ENCODE results near the gene B3GAT1. TPM values are rescaled to one million over a fixed set of nuclear protein-coding genes. Genes with fewer than 3 reads are reported as not detected.

B3GAT1 gene
- total RNA-seq, 3 donors from 2014 or later (not counting 1 experiment from before 2014, with no cell fraction given) = 41.3 to 78.4 (median 65.1) TPM

DNA sequence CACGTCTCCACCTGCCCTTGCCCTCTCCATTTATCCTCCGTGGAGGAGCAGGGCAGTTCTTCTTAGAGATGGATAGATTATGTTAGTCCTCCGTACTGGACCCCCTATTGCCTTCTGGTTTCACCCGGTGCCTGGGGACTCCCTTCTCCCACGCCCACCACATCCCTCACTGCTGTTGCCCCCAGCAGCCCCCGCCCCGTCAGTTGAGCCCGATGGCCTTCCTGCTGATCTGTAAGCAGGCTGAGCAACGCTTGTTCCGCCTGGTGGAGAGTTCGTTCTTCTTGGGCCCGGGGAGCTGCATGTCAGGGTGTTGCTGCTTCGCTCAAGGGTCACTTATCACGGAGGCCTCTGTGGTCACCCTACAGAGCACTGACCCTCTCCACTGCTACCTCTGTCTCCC, 34.2 kb downstream of the B3GAT1 start:
- no peaks in the 10 kb centered on the region for H3K9me3 ChIP-seq (ENCODE audit: control insufficient read depth, insufficient read depth, low read length)
- peaks cover 0 to 5% of the 10 kb centered on the region in 2 donors for H3K27me3 Mint-ChIP-seq (ENCODE audit: low read depth in 2 of 2)
- no peaks in the 10 kb centered on the region for H3K36me3 Mint-ChIP-seq
- DNase-seq (no peak), ATAC-seq (no peak)
- intact Hi-C loops (cut with micrococcal nuclease) = no loop called here
- no peaks in the 10 kb centered on the region for H3K9me3 Mint-ChIP-seq
- no peaks in the 10 kb centered on the region for H3K36me3 ChIP-seq (ENCODE audit: control insufficient read depth, insufficient read depth, low read length)
- WGBS (ENCODE audit: insufficient coverage) = 92% methylated on average over 11 of the region's 14 CpGs
- peaks cover 6 to 29% of the 10 kb centered on the region in 2 donors for H3K4me1 Mint-ChIP-seq
- H3K27ac ChIP-seq (ENCODE audit: low read length) = no peak overlapping the region
- no peak overlapping the region for H3K4me3 Mint-ChIP-seq
- TF ChIP-seq, protein P1, sequence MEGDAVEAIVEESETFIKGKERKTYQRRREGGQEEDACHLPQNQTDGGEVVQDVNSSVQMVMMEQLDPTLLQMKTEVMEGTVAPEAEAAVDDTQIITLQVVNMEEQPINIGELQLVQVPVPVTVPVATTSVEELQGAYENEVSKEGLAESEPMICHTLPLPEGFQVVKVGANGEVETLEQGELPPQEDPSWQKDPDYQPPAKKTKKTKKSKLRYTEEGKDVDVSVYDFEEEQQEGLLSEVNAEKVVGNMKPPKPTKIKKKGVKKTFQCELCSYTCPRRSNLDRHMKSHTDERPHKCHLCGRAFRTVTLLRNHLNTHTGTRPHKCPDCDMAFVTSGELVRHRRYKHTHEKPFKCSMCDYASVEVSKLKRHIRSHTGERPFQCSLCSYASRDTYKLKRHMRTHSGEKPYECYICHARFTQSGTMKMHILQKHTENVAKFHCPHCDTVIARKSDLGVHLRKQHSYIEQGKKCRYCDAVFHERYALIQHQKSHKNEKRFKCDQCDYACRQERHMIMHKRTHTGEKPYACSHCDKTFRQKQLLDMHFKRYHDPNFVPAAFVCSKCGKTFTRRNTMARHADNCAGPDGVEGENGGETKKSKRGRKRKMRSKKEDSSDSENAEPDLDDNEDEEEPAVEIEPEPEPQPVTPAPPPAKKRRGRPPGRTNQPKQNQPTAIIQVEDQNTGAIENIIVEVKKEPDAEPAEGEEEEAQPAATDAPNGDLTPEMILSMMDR (IDR thresholded peaks at IDR 0.05) = no peak
- H3K27me3 ChIP-seq (ENCODE audit: control insufficient read depth, insufficient read depth, low read length) = no peaks in the 10 kb centered on the region
- no peak overlapping the region for H3K4me3 ChIP-seq (ENCODE audit: low read length)
- no peak overlapping the region for H3K27ac Mint-ChIP-seq
- H3K4me1 ChIP-seq (ENCODE audit: control insufficient read depth, insufficient read depth, low read length) = no peaks in the 10 kb centered on the region

DNA sequence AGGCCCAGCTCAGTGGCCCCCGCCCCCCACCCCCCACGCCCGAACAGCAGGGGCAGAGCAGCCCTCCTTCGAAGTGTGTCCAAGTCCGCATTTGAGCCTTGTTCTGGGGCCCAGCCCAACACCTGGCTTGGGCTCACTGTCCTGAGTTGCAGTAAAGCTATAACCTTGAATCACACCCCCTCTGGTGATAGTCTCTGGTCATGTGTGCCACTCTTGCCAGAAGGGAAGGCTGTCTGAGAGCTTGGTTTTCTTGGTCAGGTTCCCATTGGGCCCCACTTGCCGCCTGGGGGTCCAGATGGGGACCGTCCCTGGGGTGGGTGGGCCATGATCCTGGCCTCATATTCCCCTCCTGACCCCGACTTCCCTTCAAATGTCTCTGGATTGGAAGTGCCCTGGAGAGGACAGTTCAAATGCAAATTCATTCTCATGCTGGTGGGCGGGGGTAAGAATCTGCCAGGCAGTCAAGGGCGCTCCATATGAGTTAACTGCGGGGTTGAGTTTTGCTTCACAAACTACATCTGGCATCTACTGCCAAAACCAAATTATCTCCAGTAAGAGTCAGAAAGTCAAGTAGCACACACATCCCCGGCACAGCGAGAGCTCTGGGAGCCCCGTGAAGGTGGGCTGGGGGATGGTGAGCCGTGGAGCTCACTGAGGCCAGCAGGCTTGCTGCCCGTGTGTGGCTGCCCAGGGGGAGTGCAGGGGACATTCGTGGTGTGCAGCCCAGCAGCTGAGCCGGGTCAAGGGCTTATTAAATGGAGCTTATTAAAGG, 35.7 kb downstream of the B3GAT1 start:
- Histone ChIP-seq H3K27me3 (ENCODE audit: control insufficient read depth, insufficient read depth, low read length) (no peaks in the 10 kb centered on the region), H3K4me3 (ENCODE audit: low read length) (no peak overlapping the region), H3K9me3 (ENCODE audit: control insufficient read depth, insufficient read depth, low read length) (no peaks in the 10 kb centered on the region), H3K36me3 (ENCODE audit: control insufficient read depth, insufficient read depth, low read length) (no peaks in the 10 kb centered on the region), H3K4me1 (ENCODE audit: control insufficient read depth, insufficient read depth, low read length) (no peaks in the 10 kb centered on the region), H3K27ac (ENCODE audit: low read length) (no peak overlapping the region)
- Mint-ChIP-seq H3K27me3 (ENCODE audit: low read depth in 2 of 2) (peaks cover 0 to 3% of the 10 kb centered on the region in 2 donors), H3K27ac (no peak overlapping the region), H3K36me3 (no peaks in the 10 kb centered on the region), H3K4me1 (peaks cover 0 to 20% of the 10 kb centered on the region in 2 donors), H3K4me3 (no peak overlapping the region), H3K9me3 (no peaks in the 10 kb centered on the region)
- no peak for DNase-seq
- 88% methylated on average over 18 of the region's 18 CpGs for WGBS (ENCODE audit: insufficient coverage)
- TF ChIP-seq, protein P1 (IDR thresholded peaks at IDR 0.05) = no peak
- no peak for ATAC-seq
- intact Hi-C loops (cut with micrococcal nuclease) = no loop called here

DNA sequence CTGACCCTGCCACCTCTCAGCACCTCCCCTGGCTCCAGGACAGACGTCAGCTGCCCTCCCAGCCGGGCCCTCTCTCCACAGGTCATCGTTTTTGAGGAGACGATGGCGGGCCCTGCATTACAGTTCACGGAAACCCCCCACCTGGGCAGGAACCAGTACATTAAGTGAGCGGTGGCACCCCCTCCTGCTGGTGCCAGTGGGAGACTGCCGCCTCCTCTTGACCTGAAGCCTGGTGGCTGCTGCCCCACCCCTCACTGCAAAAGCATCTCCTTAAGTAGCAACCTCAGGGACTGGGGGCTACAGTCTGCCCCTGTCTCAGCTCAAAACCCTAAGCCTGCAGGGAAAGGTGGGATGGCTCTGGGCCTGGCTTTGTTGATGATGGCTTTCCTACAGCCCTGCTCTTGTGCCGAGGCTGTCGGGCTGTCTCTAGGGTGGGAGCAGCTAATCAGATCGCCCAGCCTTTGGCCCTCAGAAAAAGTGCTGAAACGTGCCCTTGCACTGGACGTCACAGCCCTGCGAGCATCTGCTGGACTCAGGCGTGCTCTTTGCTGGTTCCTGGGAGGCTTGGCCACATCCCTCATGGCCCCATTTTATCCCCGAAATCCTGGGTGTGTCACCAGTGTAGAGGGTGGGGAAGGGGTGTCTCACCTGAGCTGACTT, 37.0 kb downstream of the B3GAT1 start:
- no peak for DNase-seq
- no peaks in the 10 kb centered on the region for H3K27me3 Mint-ChIP-seq (ENCODE audit: low read depth in 2 of 2)

More for the DNA sequence above, 37.0 kb downstream of the B3GAT1 start:
- H3K4me1 ChIP-seq (ENCODE audit: control insufficient read depth, insufficient read depth, low read length) = no peaks in the 10 kb centered on the region
- 88% methylated on average over 16 of the region's 16 CpGs for WGBS (ENCODE audit: insufficient coverage)
- Mint-ChIP-seq H3K4me3 (no peak overlapping the region), H3K27ac (no peak overlapping the region), H3K36me3 (no peaks in the 10 kb centered on the region), H3K9me3 (no peaks in the 10 kb centered on the region), H3K4me1 (peaks cover 0 to 15% of the 10 kb centered on the region in 2 donors)
- no peak for ATAC-seq
- H3K27me3 ChIP-seq (ENCODE audit: control insufficient read depth, insufficient read depth, low read length) = no peaks in the 10 kb centered on the region
- H3K27ac ChIP-seq (ENCODE audit: low read length) = no peak overlapping the region
- TF ChIP-seq, protein P1 (IDR thresholded peaks at IDR 0.05) = no peak
- intact Hi-C loops (cut with micrococcal nuclease) = no loop called here
- H3K4me3 ChIP-seq (ENCODE audit: low read length) = no peak overlapping the region
- H3K36me3 ChIP-seq (ENCODE audit: control insufficient read depth, insufficient read depth, low read length) = no peaks in the 10 kb centered on the region
- H3K9me3 ChIP-seq (ENCODE audit: control insufficient read depth, insufficient read depth, low read length) = no peaks in the 10 kb centered on the region

Data from natural killer cell (primary cell).